HepG2 (cell line): ENCODE results near the gene TMEM39B. TPM values are rescaled to one million over a fixed set of nuclear protein-coding genes. Genes with fewer than 3 reads are reported as not detected.
A peak's percentile ranks its signal among the peaks of the same experiment; 100 is the strongest.

Experiments used
- ARNT ChIP-seq: fragments of 450-650 bp; IDR thresholded peaks from 2 replicates; pipeline ENCODE4 v1.6.1; 2017
- CBFB ChIP-seq: sonication (generic); formaldehyde crosslinking; IDR thresholded peaks from 2 replicates; pipeline ENCODE4 v1.4.0; 2020; ENCODE audit warnings: missing genetic modification reagents
- CCDC6 ChIP-seq: sonication (generic); formaldehyde crosslinking; IDR thresholded peaks from 2 replicates; pipeline ENCODE4 v1.8.1; 2022; ENCODE audit warnings: mild to moderate bottlenecking, missing genetic modification reagents, moderate library complexity
- GABPB1 ChIP-seq: IDR thresholded peaks from 2 replicates; pipeline ENCODE4 v1.6.1; 2016; ENCODE audit warnings: mild to moderate bottlenecking, missing genetic modification reagents, moderate library complexity, missing compliant biosample characterization
- GATAD2A ChIP-seq: IDR thresholded peaks from 2 replicates; pipeline ENCODE4 v1.6.1; 2016
- HDAC2 ChIP-seq: sonication (generic); formaldehyde crosslinking; IDR thresholded peaks from 2 replicates; pipeline ENCODE4 v1.4.0; 2020; ENCODE audit warnings: missing genetic modification reagents
- HMG20B ChIP-seq: conservative IDR thresholded peaks from 2 replicates; pipeline ENCODE4 v1.6.1; 2016; ENCODE audit warnings: missing genetic modification reagents, missing compliant biosample characterization
- HOXA3 ChIP-seq: sonication (generic); formaldehyde crosslinking; IDR thresholded peaks from 2 replicates; pipeline ENCODE4 v1.5.0; 2020; ENCODE audit warnings: missing genetic modification reagents
- HOXD1 ChIP-seq: sonication (generic); formaldehyde crosslinking; IDR thresholded peaks from 2 replicates; pipeline ENCODE4 v1.5.0; 2020; ENCODE audit warnings: missing genetic modification reagents
- MTF2 ChIP-seq: sonication (generic); formaldehyde crosslinking; IDR thresholded peaks from 2 replicates; pipeline ENCODE4 v1.5.0; 2020; ENCODE audit warnings: missing genetic modification reagents, borderline replicate concordance
- NPAS2 ChIP-seq: sonication (generic); formaldehyde crosslinking; IDR thresholded peaks from 2 replicates; pipeline ENCODE4 v1.8.0; 2022; ENCODE audit warnings: mild to moderate bottlenecking, missing genetic modification reagents, borderline replicate concordance
- REXO4 ChIP-seq: sonication (generic); formaldehyde crosslinking; IDR thresholded peaks from 2 replicates; pipeline ENCODE4 v1.8.0; 2022; ENCODE audit warnings: missing genetic modification reagents, mild to moderate bottlenecking, borderline replicate concordance
- SMAD3 ChIP-seq: sonication (generic); formaldehyde crosslinking; IDR thresholded peaks from 2 replicates; pipeline ENCODE4 v1.4.0; 2020; ENCODE audit warnings: missing genetic modification reagents
- TP53 ChIP-seq: sonication (generic); formaldehyde crosslinking; conservative IDR thresholded peaks from 2 replicates; pipeline ENCODE4 v1.4.0; 2020; ENCODE audit warnings: missing genetic modification reagents
- ZBTB46 ChIP-seq: sonication (generic); formaldehyde crosslinking; IDR thresholded peaks from 2 replicates; pipeline ENCODE4 v1.4.0; 2020; ENCODE audit warnings: mild to moderate bottlenecking, missing genetic modification reagents, borderline replicate concordance
- ZC3H13 ChIP-seq: sonication (generic); formaldehyde crosslinking; IDR thresholded peaks from 2 replicates; pipeline ENCODE4 v1.8.1; 2023; ENCODE audit warnings: mild to moderate bottlenecking, missing genetic modification reagents, moderate library complexity
- ZFP62 ChIP-seq: sonication (generic); formaldehyde crosslinking; IDR thresholded peaks from 2 replicates; pipeline ENCODE4 v1.4.0; 2020; ENCODE audit warnings: missing genetic modification reagents
- ZFX ChIP-seq: sonication (generic); formaldehyde crosslinking; IDR thresholded peaks from 2 replicates; pipeline ENCODE4 v1.4.0; 2020; ENCODE audit warnings: mild to moderate bottlenecking, low read depth, missing genetic modification reagents, moderate library complexity
- ZKSCAN5 ChIP-seq: sonication (generic); formaldehyde crosslinking; IDR thresholded peaks from 2 replicates; pipeline ENCODE4 v1.5.1; 2020; ENCODE audit warnings: mild to moderate bottlenecking, missing genetic modification reagents
- ZMYM3 ChIP-seq: sonication (generic); formaldehyde crosslinking; IDR thresholded peaks from 2 replicates; pipeline ENCODE4 v1.5.1; 2020; ENCODE audit warnings: mild to moderate bottlenecking, missing genetic modification reagents
- ZNF124 ChIP-seq: sonication (generic); formaldehyde crosslinking; IDR thresholded peaks from 2 replicates; pipeline ENCODE4 v1.4.0; 2020; ENCODE audit warnings: missing genetic modification reagents
- ZNF180 ChIP-seq: sonication (generic); formaldehyde crosslinking; IDR thresholded peaks from 2 replicates; pipeline ENCODE4 v1.4.0; 2020; ENCODE audit warnings: low read depth, missing genetic modification reagents, borderline replicate concordance
- ZNF24 ChIP-seq: fragments of 450-650 bp; IDR thresholded peaks from 2 replicates; pipeline ENCODE4 v1.6.1; 2017; ENCODE audit warnings: antibody characterized with exemption, mild to moderate bottlenecking
- ZNF350 ChIP-seq: sonication (generic); formaldehyde crosslinking; IDR thresholded peaks from 2 replicates; pipeline ENCODE4 v1.4.0; 2020; ENCODE audit warnings: mild to moderate bottlenecking, low read depth, missing genetic modification reagents, borderline replicate concordance
- ZNF552 ChIP-seq: sonication (generic); formaldehyde crosslinking; IDR thresholded peaks from 2 replicates; pipeline ENCODE4 v1.9.0; 2022; ENCODE audit warnings: missing genetic modification reagents, mild to moderate bottlenecking, borderline replicate concordance
- ZNF598 ChIP-seq: sonication (generic); formaldehyde crosslinking; IDR thresholded peaks from 2 replicates; pipeline ENCODE4 v1.5.1; 2020; ENCODE audit warnings: mild to moderate bottlenecking, missing genetic modification reagents, borderline replicate concordance
- ZNF850 ChIP-seq: sonication (generic); formaldehyde crosslinking; conservative IDR thresholded peaks from 2 replicates; pipeline ENCODE4 v1.9.0; 2021; ENCODE audit warnings: mild to moderate bottlenecking, missing genetic modification reagents
- ZSCAN29 ChIP-seq: sonication (generic); formaldehyde crosslinking; conservative IDR thresholded peaks from 2 replicates; pipeline ENCODE4 v1.4.0; 2020; ENCODE audit warnings: mild to moderate bottlenecking, missing genetic modification reagents
- polyA plus RNA-seq, 8 experiments: library from polyadenylated mRNA; depleted of rRNA in 3 of 8; stranded (reverse) in 7 of 8; unstranded in 1 of 8; fragments of >200 nt; fragmentation: Illumina TruSeq in 4 of 8; extraction: Trizol in 4 of 8; gene quantifications; 2 replicates each; pipeline versions ENCODE4 v1.2.1 to v1.2.3, GENCODE V29; 2011 to 2016; ENCODE audit warnings: low read depth in 4 of 8, missing spikeins in 1 of 8, mixed read lengths in 1 of 8; ENCODE audit not compliant: insufficient read depth in 1 of 8
- total RNA-seq, 5 experiments: library from RNA; depleted of rRNA; stranded (reverse); fragments of >200 nt; fragmentation: Illumina TruSeq; extraction: Trizol; gene quantifications; 2 replicates each; pipeline ENCODE4 v1.2.3, GENCODE V29; 2016; ENCODE audit warnings: low read depth in 1 of 5
- TF ChIP-seq, protein P1 (sequence below): IDR thresholded peaks from 2 replicates; pipeline ENCODE4 v1.6.1; 2016
- TF ChIP-seq, protein P2 (sequence below): sonication (generic); formaldehyde crosslinking; conservative IDR thresholded peaks from 2 replicates; pipeline ENCODE4 v1.8.0; 2022; ENCODE audit warnings: mild to moderate bottlenecking, moderate library complexity, missing genetic modification reagents

The TMEM39B gene
- total and polyA plus RNA-seq, 2 of the 13 experiments (the other 11 are each of a cell fraction or from before 2014, with no cell fraction given): 4.9 to 10.4 TPM

GRCh38 chr1:32072622-32073298 is at the start of gene TMEM39B (continued):
- TF ChIP-seq SMAD3 (CRISPR knock-in tag) (no peak), ZNF552 (CRISPR knock-in tag) (no peak), REXO4 (CRISPR knock-in tag) (no peak), HMG20B (no peak), ZC3H13 (CRISPR knock-in tag) (no peak), GABPB1 (CRISPR knock-in tag) (peak; percentile 77; the same call in 1 of the 2 replicates), ZNF850 (CRISPR knock-in tag) (no peak), NPAS2 (CRISPR knock-in tag) (no peak), ZNF24 (no peak), HOXA3 (CRISPR knock-in tag) (no peak; the same call in 1 of the 2 replicates), ZMYM3 (CRISPR knock-in tag) (no peak; the same call in 1 of the 2 replicates), ZSCAN29 (CRISPR knock-in tag) (0 out of 2 replicates have a peak, but pooled peaks have one; percentile 62), ZNF124 (CRISPR knock-in tag) (0 out of 2 replicates have a peak, but pooled peaks have one; percentile 27), ZNF350 (CRISPR knock-in tag) (peak; percentile 68; the same call in 1 of the 2 replicates), GATAD2A (CRISPR knock-in tag) (no peak), ZFX (CRISPR knock-in tag) (peak; percentile 79), MTF2 (CRISPR knock-in tag) (0 out of 2 replicates have a peak, but pooled peaks have one; percentile 39), ZBTB46 (CRISPR knock-in tag) (no peak), ZNF180 (CRISPR knock-in tag) (no peak), HDAC2 (CRISPR knock-in tag) (peak; percentile 25; the same call in 1 of the 2 replicates), ARNT (no peak), HOXD1 (CRISPR knock-in tag) (no peak), TP53 (CRISPR knock-in tag) (no peak), ZFP62 (no peak), CBFB (CRISPR knock-in tag) (no peak), ZKSCAN5 (CRISPR knock-in tag) (no peak), ZNF598 (CRISPR knock-in tag) (peak; percentile 65; the same call in 1 of the 2 replicates), CCDC6 (CRISPR knock-in tag) (no peak; the same call in 1 of the 2 replicates)
- TF ChIP-seq, protein P1, sequence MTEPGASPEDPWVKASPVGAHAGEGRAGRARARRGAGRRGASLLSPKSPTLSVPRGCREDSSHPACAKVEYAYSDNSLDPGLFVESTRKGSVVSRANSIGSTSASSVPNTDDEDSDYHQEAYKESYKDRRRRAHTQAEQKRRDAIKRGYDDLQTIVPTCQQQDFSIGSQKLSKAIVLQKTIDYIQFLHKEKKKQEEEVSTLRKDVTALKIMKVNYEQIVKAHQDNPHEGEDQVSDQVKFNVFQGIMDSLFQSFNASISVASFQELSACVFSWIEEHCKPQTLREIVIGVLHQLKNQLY: peak; percentile 31
- TF ChIP-seq, protein P2, sequence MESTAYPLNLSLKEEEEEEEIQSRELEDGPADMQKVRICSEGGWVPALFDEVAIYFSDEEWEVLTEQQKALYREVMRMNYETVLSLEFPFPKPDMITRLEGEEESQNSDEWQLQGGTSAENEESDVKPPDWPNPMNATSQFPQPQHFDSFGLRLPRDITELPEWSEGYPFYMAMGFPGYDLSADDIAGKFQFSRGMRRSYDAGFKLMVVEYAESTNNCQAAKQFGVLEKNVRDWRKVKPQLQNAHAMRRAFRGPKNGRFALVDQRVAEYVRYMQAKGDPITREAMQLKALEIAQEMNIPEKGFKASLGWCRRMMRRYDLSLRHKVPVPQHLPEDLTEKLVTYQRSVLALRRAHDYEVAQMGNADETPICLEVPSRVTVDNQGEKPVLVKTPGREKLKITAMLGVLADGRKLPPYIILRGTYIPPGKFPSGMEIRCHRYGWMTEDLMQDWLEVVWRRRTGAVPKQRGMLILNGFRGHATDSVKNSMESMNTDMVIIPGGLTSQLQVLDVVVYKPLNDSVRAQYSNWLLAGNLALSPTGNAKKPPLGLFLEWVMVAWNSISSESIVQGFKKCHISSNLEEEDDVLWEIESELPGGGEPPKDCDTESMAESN (CRISPR knock-in tag): peak; percentile 88
